Activated CD8-positive, alpha-beta memory T cell treated with anti-CD3 and anti-CD28 coated beads for 48 hours (primary cell): ENCODE measurements around the gene SMAD6.
A peak's percentile ranks its signal among the peaks of the same experiment; 100 is the strongest.

ENCODE experiments used
- DNase-seq, 3 experiments: peaks; one replicate each; pipeline ENCODE4 v3.0.0-alpha.2; 2020; ENCODE audit warnings: low read depth in 2 of 3, low spot score in 2 of 3

The SMAD6 gene

GRCh38 chr15:66702035-66702786 is at the start of gene SMAD6:
TSS of gene SMAD6 (plus strand) at chr15:66702236. CDS start at chr15:66703259, 1,023 bp downstream.
- peak; percentile 29 to 65 (median 32) for DNase-seq

GRCh38 chr15:66652806-66653205 is 49.2 kb upstream of the SMAD6 start:
- no peak for DNase-seq

DNA sequence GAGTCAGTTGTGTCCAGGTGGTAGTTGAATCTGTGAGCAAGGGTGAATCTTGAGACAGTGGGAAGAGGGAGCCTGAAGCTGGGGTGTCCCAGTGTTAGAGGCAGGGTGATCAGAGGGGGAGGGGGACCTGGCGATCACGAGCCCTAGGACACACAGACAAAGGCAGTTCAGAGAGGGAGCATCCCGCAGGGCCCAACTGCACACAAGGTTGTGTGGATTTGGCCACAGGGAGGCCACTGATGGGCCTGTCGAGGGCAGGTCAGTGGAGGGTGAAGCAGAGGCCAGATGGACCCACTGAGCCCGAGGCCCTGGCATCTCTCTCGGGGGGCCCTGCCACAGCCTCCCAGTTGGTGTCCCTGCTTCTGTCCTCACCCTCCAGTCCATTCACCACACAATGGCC is 48.6 kb upstream of the SMAD6 start:
- no peak for DNase-seq

- no peak for DNase-seq
These were observed 48.2 kb upstream of the SMAD6 start for GRCh38 chr15:66653852-66654251.

DNA sequence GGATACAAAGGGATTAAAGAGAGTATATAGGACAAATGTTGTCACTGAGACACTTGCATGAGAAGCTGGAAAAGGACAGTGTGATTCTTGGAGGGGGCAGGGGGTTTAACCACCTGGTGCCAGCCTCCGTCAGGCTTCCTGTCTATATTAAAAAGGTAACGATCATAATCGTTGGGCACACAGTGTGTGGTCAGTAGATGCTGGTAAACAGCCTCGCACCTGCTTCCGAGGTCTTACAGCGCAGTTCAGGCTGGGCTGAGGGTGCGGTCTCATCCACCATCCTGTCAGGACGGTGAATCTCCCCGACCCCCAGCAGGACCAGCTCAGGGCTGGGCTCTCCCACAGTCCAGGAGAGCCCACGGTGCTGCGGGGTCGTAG is 47.7 kb upstream of the SMAD6 start:
- DNase-seq = no peak

- DNase-seq = no peak
These were observed 47.2 kb upstream of the SMAD6 start for GRCh38 chr15:66654739-66655375.

- no peak for DNase-seq
These were observed 46.5 kb upstream of the SMAD6 start for GRCh38 chr15:66655511-66655910.

GRCh38 chr15:66655997-66656396 is 46.0 kb upstream of the SMAD6 start:
- DNase-seq = no peak

DNA sequence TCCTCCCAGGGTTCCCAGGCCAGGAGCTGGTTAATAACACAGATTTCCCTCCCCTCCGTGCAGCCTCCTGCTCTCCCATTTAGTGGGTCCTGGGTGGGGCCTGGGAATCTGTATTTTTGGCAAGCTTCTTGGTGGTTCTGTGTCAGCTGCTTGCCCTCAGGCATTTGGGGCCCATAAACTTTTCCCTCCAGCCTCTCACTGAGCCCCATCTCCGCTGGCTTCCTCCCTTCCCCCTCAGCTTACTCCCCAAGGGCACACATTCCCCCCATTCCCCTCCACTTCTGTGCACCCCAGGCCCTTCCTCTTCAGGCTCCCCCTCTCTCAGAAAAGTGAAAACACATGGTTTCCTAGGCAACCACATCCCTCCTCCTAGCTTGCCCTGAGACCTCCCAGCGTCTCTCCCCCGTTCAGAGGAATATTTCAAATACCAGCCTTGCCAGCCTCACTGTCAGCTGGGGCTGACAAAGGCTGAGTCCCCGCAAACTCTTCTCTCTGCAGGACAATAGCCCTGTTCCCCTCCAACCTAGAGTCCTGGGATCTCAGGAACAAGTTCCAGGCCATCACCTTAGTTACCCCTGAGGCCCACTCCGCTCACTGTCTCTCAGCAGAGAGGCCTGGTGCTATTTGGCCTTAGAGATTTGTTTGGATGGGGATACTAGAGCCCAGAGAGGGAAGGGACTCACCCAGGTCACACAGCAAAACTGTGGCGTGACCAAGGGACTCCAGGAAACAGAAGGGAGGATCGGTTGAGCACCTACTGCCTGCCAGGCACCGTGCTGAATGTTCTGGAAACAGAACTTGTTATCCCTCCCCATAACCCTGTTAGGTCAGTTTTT is 44.6 kb upstream of the SMAD6 start:
- DNase-seq = no peak

GRCh38 chr15:66658044-66658443 is 44.0 kb upstream of the SMAD6 start:
- no peak for DNase-seq

DNA sequence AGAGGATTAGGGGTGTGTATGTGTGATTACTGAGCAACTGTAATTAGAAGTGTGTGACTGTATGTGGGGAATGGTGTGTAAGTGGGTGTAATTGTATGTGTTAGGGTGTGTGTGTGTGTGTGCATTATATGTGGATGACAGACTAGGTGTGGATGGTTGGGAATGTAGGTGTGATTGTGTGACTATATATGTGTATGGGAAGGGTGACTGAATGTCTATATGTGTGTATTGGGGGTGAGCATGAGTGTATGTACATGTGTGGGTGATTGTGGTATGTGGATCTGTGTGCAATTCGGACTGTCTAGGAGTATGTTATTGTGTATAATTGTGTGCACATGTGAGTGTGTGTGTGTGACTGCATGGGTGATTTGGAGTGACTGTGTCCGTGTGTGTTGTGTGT is 43.2 kb upstream of the SMAD6 start:
- DNase-seq = no peak

DNA sequence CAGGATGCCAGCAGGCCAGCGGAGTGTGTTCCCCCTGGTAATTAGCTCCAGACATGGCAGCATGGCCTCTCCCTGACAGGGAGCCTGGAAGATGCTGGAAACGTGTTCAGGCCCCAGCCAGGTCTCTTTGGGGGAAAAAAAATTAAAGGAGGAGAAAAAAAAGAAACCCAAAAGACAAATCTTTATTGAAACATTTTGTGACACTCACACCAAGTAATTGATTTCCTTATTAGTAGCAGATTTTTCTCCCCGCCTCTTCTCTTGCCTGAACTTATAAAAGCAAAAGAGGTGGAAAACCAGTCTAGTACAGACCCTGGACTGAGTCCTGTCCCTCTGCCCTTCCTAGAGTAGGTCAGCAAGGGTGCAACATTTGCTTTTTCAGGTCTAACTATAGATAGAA is 42.7 kb upstream of the SMAD6 start:
- no peak for DNase-seq

GRCh38 chr15:66661432-66662096 is 40.5 kb upstream of the SMAD6 start:
- DNase-seq = no peak

- DNase-seq = no peak
These were observed 39.5 kb upstream of the SMAD6 start for GRCh38 chr15:66662522-66662921.

- DNase-seq = no peak
These were observed 38.4 kb upstream of the SMAD6 start for GRCh38 chr15:66663664-66664063.

- no peak for DNase-seq
These were observed 31.9 kb upstream of the SMAD6 start for GRCh38 chr15:66670175-66670574.

DNA sequence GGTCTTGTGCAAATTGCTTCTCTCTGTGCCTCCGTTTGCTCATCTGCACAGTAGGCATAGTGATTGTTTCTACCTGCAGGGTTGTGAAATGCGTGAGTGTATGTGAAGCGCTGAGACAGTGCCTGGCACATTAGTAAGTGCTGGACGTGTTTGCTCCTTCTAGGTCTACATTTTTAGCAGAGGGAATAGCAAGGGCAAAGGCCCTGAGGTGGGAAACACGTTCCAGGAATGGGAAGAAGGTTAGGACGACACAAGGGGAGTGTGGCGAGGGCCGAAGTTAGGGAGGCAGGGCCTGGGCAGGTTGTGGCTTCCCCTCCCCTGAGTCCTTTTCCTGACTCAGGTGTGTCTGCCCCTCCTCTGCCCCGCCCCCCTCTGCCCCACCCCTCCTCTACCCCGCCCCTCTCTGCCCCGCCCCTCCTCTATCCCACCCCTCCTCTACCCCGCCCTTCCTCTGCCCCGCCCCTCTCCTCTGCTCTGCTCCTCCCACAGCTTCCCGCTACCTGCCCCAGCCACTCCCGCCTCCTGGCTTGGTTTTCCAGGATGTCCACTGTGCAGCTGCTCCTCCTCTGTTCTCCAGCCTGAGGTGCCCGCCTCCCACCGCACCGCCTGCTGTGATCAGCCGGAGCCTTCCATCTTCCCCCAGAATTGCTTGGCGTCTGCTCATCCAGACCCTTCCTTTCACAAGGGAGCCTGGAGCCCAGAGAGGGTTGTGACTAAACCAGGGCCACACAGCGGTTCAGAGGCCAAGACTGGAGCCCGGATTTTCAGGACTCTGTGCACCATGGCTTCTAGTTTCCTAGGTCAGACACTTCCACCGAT is 31.1 kb upstream of the SMAD6 start:
- DNase-seq = no peak

- no peak for DNase-seq
These were observed 29.2 kb upstream of the SMAD6 start for GRCh38 chr15:66672867-66673266.

DNA sequence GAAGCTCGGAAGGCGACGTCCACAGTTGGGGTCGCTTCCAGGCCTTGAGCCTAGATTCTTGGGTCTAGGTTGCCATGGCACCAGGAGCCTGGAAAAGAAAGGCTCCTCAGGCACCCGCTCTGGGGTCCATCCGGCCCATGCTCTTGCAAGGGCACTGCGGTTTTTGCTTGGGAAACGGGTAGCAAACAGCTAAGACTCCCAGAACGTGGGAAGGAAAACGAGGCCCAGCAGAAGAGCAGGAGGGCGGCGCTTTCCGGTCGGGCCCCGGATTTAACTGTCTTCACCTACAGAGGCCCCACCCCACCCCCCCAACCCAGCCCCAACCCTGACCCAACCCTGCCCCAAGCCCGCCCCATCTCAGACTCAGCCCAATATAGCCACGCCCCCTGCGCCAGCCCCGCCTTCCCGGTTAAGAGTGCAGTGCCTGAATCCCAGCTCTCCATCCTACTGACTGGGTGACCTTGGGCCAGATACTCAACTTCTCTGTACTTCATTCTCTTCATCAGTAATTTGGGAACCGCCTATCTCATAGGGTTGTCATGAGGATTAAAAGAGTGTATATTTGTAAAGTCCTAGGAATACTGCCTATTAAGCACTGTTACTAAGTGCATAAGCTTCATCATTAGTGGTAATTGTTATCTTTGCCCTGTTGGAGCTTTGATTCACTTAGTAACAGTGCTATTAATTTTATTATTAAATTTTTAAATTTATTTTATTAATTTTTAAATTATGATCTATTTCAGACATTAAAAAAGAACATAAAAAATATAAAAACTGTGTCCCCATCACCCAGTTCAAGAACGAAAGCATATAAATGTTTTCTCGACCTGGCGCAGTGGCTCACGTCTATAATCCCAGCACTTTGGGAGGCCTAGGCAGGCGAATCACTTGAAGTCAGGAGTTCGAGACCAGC is 28.4 kb upstream of the SMAD6 start:
- DNase-seq = peak in 1 of 3 experiments; percentile 17

- DNase-seq = no peak
These were observed 27.3 kb upstream of the SMAD6 start for GRCh38 chr15:66674756-66675155.
